HG03025 (cell line): Measurements from ENCODE around the gene ZBED4.

Experiments used
- ATAC-seq: cut with Tn5 transposase; IDR thresholded peaks from one replicate; pipeline ENCODE4 v1.9.1; 2021; ENCODE audit warnings: mild to moderate bottlenecking, moderate library complexity; ENCODE audit not compliant: unreplicated experiment, low FRiP score

Gene ZBED4

GRCh38 chr22:49877642-49878041 is 24.0 kb downstream of the ZBED4 start:
- ATAC-seq, result no peak

DNA sequence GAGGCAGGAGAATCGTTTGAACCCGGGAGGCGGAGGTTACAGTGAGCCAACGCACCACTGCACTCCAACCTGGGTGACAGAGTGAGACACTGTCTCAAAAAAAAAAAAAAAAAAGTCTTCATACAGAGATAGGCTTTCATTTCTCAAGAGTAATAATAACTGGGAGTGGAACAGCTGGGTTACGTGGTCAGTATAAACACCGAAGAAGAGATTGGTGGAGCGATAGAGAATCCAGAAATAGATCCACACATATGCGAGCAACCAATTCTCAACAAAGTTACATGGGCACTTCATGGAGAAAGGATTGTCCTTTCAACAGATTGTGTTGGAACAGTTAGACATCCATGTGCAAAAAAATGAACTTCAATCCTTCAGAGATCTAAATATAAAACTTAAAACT is 24.6 kb downstream of the ZBED4 start:
- ATAC-seq, result no peak

- ATAC-seq, result no peak
Observed at GRCh38 chr22:49879871-49880270, 26.2 kb downstream of the ZBED4 start.

DNA sequence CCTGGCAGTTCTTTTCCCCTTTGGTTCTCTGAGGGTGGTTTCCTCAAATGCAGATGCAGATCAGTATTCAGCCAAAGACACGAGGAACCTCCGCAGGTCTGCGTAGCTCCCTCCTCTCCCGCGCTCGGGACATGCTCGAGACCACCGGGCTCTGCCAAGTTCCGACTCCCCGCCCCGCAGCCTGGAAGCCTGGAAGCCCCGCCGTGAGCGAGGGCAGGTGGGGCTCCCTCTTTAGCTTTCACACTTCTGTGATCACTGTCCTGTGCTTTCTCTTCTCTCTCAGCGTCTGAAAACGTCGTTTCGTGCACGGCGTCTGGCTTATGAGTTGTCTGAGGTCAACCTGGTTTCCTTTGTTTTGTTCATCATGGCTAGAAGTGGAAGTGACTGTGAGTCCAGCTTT is 26.6 kb downstream of the ZBED4 start:
- ATAC-seq, result no peak

GRCh38 chr22:49881856-49882255 is 28.2 kb downstream of the ZBED4 start:
- ATAC-seq, result no peak

GRCh38 chr22:49882519-49883293 is 29.1 kb downstream of the ZBED4 start:
- ATAC-seq, result no peak

- no peak for ATAC-seq
Observed at GRCh38 chr22:49883294-49883640, 29.6 kb downstream of the ZBED4 start.

DNA sequence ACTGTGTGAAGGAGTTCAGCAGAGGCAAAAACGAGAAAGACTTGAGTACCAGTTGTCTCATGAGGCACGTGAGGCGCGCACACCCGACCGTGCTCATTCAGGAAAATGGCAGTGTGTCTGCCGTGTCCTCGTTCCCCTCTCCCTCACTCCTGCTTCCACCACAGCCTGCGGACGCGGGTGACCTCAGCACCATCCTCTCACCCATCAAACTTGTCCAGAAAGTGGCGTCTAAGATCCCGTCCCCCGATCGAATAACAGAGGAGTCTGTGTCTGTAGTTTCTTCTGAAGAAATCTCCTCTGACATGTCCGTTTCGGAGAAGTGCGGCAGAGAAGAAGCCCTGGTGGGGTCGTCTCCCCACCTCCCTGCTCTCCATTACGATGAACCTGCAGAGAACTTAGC is 30.4 kb downstream of the ZBED4 start:
- no peak for ATAC-seq

DNA sequence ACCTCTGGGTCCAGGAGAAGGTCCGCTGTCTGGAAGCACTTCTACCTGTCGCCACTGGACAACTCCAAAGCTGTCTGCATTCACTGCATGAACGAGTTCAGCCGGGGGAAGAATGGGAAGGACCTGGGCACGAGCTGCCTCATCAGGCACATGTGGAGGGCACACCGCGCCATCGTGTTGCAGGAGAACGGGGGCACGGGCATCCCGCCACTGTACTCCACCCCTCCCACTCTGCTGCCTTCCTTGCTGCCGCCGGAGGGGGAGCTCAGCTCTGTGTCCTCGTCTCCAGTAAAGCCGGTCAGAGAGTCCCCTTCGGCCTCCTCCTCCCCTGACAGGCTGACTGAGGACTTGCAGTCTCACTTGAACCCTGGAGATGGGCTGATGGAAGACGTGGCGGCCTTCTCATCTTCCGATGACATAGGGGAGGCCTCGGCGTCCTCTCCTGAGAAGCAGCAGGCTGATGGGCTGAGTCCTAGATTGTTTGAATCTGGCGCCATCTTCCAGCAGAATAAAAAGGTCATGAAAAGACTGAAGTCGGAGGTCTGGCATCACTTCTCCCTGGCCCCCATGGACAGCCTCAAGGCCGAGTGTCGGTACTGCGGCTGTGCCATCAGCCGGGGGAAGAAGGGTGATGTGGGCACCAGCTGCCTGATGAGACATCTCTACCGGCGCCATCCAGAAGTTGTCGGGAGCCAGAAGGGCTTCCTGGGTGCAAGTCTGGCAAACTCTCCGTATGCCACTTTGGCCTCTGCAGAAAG is 31.0 kb downstream of the ZBED4 start:
- ATAC-seq, result no peak

DNA sequence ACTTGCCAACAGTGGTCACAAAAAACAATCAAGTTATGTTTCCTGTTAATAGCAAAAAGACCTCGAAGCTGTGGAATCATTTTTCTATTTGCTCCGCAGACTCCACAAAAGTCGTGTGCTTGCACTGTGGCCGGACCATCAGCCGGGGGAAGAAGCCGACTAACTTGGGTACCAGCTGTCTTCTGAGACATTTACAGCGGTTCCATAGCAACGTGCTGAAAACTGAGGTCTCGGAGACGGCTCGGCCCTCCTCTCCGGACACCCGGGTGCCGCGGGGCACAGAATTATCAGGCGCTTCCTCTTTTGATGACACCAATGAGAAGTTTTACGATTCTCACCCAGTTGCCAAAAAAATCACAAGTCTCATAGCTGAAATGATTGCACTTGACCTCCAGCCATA is 31.6 kb downstream of the ZBED4 start:
- no peak for ATAC-seq

DNA sequence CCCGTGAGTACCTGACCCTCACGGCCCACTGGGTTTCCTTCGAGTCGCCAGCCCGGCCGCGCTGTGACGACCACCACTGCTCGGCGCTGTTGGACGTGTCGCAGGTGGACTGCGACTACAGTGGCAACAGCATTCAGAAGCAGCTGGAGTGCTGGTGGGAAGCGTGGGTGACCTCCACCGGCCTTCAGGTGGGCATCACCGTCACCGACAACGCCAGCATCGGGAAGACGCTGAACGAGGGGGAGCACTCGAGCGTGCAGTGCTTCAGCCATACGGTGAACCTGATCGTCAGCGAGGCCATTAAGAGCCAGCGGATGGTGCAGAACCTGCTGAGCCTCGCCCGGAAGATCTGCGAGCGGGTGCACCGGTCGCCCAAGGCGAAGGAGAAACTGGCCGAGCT is 32.2 kb downstream of the ZBED4 start:
- no peak for ATAC-seq

DNA sequence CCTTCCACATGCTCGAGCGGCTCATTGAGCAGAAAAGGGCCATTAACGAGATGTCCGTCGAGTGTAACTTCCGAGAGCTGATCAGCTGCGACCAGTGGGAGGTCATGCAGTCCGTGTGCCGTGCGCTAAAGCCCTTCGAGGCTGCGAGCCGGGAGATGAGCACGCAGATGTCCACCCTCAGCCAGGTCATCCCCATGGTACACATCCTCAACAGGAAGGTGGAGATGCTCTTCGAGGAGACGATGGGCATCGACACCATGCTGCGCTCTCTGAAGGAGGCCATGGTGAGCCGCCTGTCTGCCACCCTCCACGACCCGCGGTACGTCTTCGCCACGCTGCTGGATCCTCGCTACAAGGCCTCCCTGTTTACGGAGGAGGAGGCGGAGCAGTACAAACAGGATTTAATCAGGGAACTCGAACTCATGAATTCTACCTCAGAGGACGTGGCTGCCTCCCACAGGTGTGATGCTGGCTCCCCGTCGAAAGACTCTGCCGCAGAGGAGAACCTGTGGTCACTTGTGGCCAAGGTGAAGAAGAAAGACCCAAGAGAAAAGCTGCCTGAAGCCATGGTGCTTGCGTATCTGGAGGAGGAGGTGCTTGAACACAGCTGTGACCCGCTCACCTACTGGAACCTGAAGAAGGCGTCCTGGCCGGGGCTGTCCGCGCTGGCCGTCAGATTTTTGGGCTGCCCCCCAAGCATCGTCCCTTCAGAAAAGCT is 32.9 kb downstream of the ZBED4 start:
- ATAC-seq, result no peak

DNA sequence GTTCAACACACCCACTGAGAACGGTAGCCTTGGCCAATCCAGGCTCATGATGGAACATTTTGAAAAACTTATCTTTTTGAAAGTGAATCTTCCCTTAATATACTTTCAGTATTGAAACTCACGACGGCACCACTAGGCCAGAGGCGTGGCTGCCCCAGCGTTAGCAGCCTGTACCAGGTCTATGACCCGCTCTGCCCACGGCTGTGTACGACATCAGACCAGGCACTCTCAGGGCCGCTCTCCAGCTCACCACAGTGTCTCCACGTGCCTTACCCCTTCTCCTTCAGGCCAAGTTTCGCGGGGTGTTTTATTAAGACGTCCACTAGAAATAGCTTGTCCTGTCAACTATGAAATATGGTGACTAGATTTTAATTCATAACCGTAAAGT is 33.4 kb downstream of the ZBED4 start:
- no peak for ATAC-seq

DNA sequence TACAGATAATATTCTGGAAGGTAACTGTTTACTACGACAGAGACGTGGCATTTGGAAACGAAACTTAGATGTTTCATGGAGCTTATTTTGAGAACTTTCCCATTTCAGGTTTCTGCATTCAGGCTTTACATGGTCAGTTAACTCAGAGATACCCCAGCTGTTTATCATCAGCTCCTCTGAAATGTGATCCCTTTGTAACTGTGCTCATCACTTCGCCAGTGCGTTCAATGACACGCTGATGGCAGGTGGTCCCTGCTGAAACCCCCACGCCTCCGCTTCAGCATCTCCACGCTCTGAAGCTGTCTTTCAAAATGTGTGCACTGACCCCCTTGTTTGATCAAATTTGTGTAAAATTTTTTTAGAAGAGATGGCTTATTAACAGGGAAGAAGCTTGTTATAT is 34.1 kb downstream of the ZBED4 start:
- ATAC-seq, result no peak

GRCh38 chr22:49889071-49889470 is 35.4 kb downstream of the ZBED4 start:
- ATAC-seq, result no peak

GRCh38 chr22:49892226-49892899 is 38.7 kb downstream of the ZBED4 start:
- no peak for ATAC-seq

DNA sequence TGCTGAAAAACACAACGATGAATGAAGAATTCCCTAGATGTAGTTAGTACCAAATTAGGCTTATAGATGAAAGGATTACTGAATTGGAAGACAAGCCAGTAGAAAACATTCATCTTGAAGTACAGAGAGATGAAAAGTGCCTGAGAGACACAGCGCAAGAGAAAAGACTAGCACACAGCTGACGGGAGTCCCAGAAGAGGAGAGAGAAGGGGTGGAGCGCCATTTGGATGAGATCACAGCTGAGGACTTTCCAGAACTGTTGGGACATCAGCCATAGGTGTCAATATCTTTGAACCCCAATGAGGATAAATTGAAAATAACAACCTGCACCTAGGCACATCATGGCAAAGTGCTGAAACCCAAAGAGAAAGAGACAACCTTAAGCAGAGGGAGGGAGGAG is 39.4 kb downstream of the ZBED4 start:
- no peak for ATAC-seq

- ATAC-seq, result no peak
Observed at GRCh38 chr22:49894322-49895054, 40.8 kb downstream of the ZBED4 start.

- ATAC-seq, result no peak
Observed at GRCh38 chr22:49896201-49896600, 42.6 kb downstream of the ZBED4 start.

DNA sequence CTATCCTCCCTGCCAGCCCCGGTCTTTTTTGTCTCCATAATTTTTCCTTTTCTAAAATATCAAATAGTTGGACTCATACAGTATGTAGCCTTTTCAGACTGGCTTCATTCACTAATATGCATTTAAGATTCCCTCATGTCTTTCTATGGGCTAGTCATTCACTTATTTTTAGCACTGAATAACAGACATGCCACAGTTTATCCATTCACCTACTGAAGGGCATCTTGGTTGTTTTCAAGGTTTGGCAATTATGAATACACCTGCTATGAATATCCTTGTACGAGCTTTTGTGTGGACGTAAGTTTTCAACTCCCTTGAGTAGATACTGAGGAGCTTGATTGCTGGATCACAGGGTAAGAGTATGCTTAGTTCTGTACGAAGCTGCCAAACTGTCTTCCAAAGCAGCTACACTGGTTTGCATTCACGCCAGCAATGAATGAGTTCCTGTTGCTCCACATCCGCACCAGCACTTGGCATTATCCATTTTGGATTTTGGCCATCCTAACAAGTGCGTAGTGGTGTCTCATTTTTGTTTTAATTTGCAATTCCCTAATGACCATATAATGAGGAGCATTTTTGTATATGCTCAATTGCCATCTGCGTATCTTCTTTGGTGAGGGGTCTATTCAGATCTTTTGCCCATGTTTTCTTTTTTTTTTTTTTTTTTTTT is 43.5 kb downstream of the ZBED4 start:
- no peak for ATAC-seq
